ENCODE results near the gene CD1B. TPM values are rescaled to one million over a fixed set of nuclear protein-coding genes. Genes with fewer than 3 reads are reported as not detected.
A peak's percentile ranks its signal among the peaks of the same experiment; 100 is the strongest.
"Not testable (repeated sequence)": the region's sequence is repeated elsewhere in the genome, so short reads cannot be mapped to it uniquely, and the experiment has no call there.

CD1B gene
- total and polyA plus RNA-seq, 8 donors: 0.19 TPM; not detected in 7

DNA sequence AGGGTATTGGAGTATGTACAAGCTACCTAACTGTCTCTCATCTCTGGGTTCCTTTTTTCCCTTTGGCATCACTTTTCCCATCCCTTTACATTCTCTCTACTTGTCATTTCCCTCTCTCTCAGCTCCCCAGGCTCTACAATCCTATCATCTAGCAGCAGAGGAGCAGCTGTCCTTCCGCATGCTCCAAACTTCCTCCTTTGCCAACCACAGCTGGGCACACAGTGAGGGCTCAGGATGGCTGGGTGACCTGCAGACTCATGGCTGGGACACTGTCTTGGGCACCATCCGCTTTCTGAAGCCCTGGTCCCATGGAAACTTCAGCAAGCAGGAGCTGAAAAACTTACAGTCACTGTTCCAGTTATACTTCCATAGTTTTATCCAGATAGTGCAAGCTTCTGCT lies 22.9 kb upstream of the CD1B start:
- intact Hi-C loops (cut with DNase I): no loop called here

GRCh38 chr1:158353303-158354075 lies 22.2 kb upstream of the CD1B start, which contains the start of gene CD1E:
Gene CD1E, plus strand, starts transcription at chr1:158353894. Its CDS starts 95 bp downstream, at chr1:158353989.
- ATAC-seq: peak in 1 of 4 donors; percentile 62
- no peak for FAIRE-seq
- H3K27ac ChIP-seq: no peak within 1 kb of the TSS

More for the DNA sequence above, 22.9 kb upstream of the CD1B start:
- WGBS, 2 donors: 40 to 41% methylated on average over 2 of the region's 2 CpGs
- DNase-seq (no peak), FAIRE-seq (no peak), ATAC-seq (peak in 1 of 4 donors; percentile 62)
- H3K9me3 ChIP-seq: no peaks in the 10 kb centered on the region
- no peaks in the 10 kb centered on the region for H3K36me3 ChIP-seq
- no peak for TF ChIP-seq CTCF (IDR thresholded peaks at IDR 0.05)
- no peaks in the 10 kb centered on the region for H3K27me3 ChIP-seq
- no peak overlapping the region for H3K27ac ChIP-seq
- H3K4me3 ChIP-seq: no peak overlapping the region
- no peaks in the 10 kb centered on the region for H3K4me1 ChIP-seq

DNA sequence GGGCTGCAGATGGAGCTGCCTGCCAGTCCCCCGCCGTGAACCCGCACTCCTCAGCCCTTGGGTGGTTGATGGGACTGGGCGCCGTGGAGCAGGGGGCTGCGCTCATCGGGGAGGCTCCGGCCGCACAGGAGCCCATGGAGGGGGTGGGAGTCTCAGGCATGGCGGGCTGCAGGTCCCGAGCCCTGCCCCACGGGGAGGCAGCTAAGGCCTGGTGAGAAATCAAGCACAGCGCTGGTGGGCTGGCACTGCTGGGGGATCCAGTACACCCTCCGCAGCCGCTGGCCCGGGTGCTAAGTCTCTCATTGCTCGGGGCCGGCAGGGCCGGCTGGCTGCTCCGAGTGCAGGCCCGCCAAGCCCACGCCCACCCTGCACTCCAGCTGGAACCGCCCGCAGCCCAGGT lies 17.6 kb upstream of the CD1B start:
- H3K27me3 ChIP-seq; H3K27ac ChIP-seq; FAIRE-seq; H3K36me3 ChIP-seq; intact Hi-C loops (cut with DNase I); H3K4me1 ChIP-seq; H3K9me3 ChIP-seq; H3K4me3 ChIP-seq; ATAC-seq: not testable (repeated sequence)
- DNase-seq: peak in 1 of 6 donors; percentile 53
- 86 to 89% methylated on average over 17 to 24 of the region's 24 CpGs for WGBS, 2 donors

More at GRCh38 chr1:158353303-158354075, 22.2 kb upstream of the CD1B start, which contains the start of gene CD1E:
- WGBS, 2 donors: 15 to 28% methylated on average over 6 of the region's 6 CpGs
- H3K27me3 ChIP-seq: no peaks in the 10 kb centered on the region
- no peaks in the 10 kb centered on the region for H3K9me3 ChIP-seq
- no peak for DNase-seq
- TF ChIP-seq CTCF (IDR thresholded peaks at IDR 0.05): no peak
- no peaks in the 10 kb centered on the region for H3K36me3 ChIP-seq
- intact Hi-C loops (cut with DNase I): no loop called here
- H3K4me3 ChIP-seq: no peak within 1 kb of the TSS
- H3K4me1 ChIP-seq: no peaks in the 10 kb centered on the region

DNA sequence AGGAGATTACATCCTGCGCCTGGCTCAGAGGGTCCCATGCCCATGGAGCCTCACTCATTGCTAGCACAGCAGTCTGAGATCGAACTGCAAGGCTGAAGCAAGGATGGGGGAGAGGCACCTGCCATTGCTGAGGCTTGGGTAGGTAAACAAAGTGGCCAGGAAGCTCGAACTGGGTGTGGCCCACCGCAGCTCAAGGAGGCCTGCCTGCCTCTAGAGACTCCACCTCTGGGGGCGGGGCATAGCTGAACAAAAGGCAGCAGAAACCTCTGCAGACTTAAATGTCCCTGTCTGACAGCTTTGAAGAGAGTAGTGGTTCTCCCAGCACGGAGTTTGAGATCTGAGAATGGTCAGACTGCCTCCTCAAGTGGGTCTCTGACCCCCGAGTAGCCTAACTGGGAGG lies 5.1 kb upstream of the CD1B start:
- WGBS, 2 donors: 40 to 48% methylated on average over 7 of the region's 7 CpGs
- not testable (repeated sequence) for FAIRE-seq

GRCh38 chr1:158335213-158335532 lies 3.8 kb upstream of the CD1B start:
- H3K4me1 ChIP-seq: no peaks in the 10 kb centered on the region
- ATAC-seq: no peak
- H3K9me3 ChIP-seq: no peaks in the 10 kb centered on the region
- no peak for DNase-seq
- no peak overlapping the region for H3K27ac ChIP-seq
- intact Hi-C loops (cut with DNase I): no loop called here
- no peak overlapping the region for H3K4me3 ChIP-seq
- no peak for TF ChIP-seq CTCF (IDR thresholded peaks at IDR 0.05)
- no peaks in the 10 kb centered on the region for H3K27me3 ChIP-seq
- FAIRE-seq: no peak
- H3K36me3 ChIP-seq: no peaks in the 10 kb centered on the region

More for the DNA sequence above, 5.1 kb upstream of the CD1B start:
- H3K36me3 ChIP-seq; H3K27me3 ChIP-seq; intact Hi-C loops (cut with DNase I); ATAC-seq; DNase-seq; H3K4me3 ChIP-seq; H3K27ac ChIP-seq; H3K4me1 ChIP-seq; H3K9me3 ChIP-seq: not testable (repeated sequence)

DNA sequence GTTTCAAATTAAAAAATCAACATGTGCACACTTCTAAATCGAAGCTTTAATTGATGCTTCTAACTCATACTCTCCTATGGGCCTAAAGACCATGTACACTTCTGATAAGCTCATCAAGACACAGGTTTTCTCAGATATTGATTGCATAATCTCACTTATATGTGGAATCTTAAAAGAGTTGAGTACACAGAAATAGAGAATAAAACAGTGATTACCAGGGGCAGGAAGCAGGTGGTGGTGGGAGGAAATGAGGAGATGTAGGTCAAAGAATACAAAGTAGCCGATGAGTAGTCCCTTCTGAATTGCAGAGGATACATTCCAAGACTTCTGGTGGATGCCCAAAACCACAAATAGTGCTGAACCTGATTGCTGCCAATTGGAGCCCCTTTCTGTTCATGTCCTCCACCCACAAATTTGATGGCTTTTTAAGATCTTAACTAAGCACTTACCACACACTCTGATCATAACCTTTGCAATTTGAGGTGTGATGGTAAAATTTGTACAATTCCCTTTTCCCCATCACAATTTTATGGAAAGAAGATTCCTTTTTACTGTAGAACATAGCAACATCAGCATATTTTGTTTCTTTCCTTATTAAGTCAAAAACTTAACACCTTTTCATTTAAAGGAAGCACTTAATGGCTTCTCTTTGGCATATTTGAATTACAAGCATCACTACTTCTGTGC lies 3.3 kb upstream of the CD1B start:
- Histone ChIP-seq H3K27ac (no peak overlapping the region), H3K9me3 (no peaks in the 10 kb centered on the region), H3K36me3 (no peaks in the 10 kb centered on the region), H3K4me1 (no peaks in the 10 kb centered on the region), H3K4me3 (no peak overlapping the region), H3K27me3 (no peaks in the 10 kb centered on the region)
- ATAC-seq (no peak), FAIRE-seq (no peak), DNase-seq (no peak)
- no peak for TF ChIP-seq CTCF (IDR thresholded peaks at IDR 0.05)
- WGBS, 2 donors: 27 to 28% methylated on average over 2 of the region's 2 CpGs
- intact Hi-C loops (cut with DNase I): no loop called here
